H4 (cell line): ENCODE data around the gene MID2. TPM values are rescaled to one million over a fixed set of nuclear protein-coding genes. Genes with fewer than 3 reads are reported as not detected.
"Not testable (repeated sequence)": the region's sequence is repeated elsewhere in the genome, so short reads cannot be mapped to it uniquely, and the experiment has no call there.

Experiments
- DNase-seq: peaks from one replicate; pipeline ENCODE4 v3.0.0-alpha.2; 2015; ENCODE audit warnings: low spot score
- total RNA-seq: library from RNA; depleted of rRNA; stranded (reverse); fragments of >200 nt; shearing (Covaris generic); gene quantifications from 2 replicates; pipeline ENCODE4 v1.2.3, GENCODE V29; 2014

MID2 gene
- total RNA-seq, 1 experiment from 2014 or later = 13.4 TPM

DNA sequence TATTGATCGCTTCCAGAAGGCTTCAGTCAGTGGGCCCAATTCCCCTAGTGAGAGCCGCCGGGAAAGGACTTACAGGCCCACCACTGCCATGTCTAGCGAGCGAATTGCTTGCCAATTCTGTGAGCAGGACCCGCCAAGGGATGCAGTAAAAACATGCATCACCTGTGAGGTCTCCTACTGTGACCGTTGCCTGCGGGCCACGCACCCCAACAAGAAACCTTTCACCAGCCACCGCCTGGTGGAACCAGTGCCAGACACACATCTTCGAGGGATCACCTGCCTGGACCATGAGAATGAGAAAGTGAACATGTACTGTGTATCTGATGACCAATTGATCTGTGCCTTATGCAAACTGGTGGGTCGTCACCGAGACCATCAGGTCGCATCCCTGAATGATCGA is 15.3 kb downstream of the MID2 start:
- DNase-seq = no peak

DNA sequence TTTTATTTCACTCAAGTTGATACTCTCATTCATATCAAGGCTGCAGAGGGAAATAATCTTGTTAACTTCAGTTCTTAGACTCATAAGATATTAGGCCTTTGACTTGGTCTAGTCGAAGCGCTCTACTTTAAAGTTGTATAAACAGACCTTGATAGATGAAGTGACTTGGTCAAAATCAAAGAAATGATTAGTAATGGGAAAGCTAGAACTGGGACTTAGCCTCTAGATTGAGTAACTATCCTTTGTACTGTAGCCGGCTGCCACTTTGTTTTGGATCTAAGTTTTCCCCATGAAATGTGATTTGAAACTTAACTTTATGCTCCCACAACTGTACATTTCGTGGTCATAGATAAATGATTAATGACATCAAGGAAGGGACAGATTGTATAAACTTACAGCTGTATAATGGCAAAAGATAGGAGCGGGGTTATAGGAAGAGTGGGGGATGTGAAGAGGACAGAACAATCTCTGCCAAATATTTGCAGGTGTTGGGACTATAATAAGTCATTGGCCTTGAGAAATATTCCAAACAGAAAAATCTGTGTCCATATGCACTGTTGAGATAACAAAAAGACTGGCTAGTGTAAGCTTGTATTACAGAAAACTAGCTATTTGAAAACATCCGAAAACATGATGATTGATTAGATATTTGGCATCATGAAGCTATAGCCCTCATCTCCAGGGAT is 17.2 kb downstream of the MID2 start:
- no peak for DNase-seq

GRCh38 chrX:107845625-107846024 is 20.0 kb downstream of the MID2 start:
- no peak for DNase-seq

DNA sequence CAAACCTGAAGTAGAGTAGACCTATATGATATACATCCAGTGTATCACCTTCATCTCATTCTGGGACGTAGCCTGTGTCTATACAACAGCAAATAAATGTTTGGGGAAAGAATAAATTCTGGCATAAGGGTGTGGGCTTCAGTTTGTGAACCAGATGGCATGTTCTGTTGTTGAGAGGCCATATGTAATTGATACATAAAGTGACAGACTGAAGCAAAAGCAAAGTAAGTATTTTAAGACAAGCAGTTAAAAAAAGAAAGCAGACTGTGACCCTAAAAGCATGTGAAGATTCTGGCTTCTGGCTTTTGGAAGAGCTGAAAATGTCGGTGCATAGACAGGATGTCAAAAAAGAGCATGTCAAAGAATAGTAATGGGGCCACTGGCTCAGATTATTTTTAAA is 22.9 kb downstream of the MID2 start:
- DNase-seq = no peak

- peak; percentile 21 for DNase-seq
Measured at GRCh38 chrX:107849747-107850421, 24.2 kb downstream of the MID2 start.

GRCh38 chrX:107850422-107850765 is 24.7 kb downstream of the MID2 start:
- DNase-seq = no peak

- DNase-seq = no peak
Measured at GRCh38 chrX:107851215-107851614, 25.5 kb downstream of the MID2 start.

DNA sequence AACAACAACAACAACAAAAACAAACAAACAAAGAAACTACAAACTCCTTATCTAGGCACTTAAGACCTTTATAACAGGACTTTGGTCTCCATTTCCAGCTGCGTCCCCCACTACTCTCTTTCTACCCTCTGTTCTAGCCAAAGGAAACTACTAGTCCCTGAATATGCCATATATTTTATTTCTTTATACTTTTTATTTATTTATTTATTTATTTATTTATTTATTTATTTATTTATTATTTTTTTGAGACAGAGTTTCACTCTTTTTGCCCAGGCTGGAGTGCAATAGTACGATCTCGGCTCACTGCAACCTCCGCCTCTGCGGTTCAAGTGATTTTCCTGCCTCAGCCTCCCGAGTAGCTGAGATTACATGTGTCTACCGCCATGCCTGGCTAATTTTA is 26.0 kb downstream of the MID2 start:
- not testable (repeated sequence) for DNase-seq

DNA sequence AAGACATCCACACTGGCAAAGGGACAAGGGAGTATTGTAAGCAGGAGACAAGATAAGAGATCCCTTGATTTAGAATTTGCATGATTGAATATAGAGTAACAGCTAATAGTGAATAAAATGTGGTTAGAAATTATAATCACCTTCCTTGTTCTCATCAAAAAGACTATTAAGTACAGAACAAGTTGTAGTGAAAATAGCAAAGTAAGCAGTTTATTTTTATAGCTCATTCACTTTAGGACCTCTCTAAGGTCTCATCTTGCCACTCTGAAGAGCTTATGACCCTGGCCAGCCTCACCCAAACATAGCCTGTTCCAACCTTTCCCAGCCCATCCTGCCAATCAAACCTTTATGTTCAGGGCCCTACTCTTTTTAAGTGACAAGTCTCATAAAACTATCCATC is 30.6 kb downstream of the MID2 start:
- no peak for DNase-seq

GRCh38 chrX:107857041-107857440 is 31.4 kb downstream of the MID2 start:
- not testable (repeated sequence) for DNase-seq

- no peak for DNase-seq
Measured at GRCh38 chrX:107857837-107858236, 32.2 kb downstream of the MID2 start.

DNA sequence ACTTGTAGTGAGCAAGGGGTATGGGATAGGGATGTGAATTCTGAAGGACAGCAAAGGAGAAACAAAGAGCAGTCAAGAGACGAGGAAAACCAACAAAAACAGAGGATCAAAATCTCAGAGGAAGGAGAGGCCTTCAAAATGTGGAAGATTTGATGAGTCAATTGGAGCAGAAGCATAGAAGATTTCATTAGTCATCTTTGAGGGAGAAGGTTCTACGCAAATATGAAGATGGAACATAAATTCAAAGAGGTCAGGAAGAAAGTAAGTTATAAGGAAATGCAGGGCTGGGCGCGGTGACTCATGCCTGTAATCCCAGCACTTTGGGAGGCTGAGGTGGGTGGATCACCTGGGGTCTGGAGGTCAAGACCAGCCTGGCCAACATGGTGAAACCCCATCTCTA is 35.4 kb downstream of the MID2 start:
- no peak for DNase-seq

DNA sequence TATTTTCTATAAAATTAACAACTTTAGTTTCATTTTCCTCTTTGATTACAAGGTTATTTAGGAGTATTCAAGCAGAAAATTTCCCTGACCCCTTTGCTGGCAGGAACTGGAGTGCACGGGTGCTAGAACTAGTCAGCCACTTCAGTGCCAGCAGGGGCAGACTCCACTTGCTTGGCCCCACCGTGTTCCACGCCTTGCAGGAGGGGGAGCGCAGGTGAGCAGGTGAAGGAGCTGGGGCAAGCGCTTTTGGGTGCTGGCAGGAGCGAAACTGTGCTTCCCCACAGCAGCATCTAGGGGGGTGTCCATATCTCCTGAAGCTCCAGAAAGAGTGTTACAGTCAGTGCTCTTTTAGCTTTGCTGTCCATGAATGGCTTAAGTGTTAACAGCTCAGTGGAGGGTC is 45.5 kb downstream of the MID2 start:
- DNase-seq = no peak

DNA sequence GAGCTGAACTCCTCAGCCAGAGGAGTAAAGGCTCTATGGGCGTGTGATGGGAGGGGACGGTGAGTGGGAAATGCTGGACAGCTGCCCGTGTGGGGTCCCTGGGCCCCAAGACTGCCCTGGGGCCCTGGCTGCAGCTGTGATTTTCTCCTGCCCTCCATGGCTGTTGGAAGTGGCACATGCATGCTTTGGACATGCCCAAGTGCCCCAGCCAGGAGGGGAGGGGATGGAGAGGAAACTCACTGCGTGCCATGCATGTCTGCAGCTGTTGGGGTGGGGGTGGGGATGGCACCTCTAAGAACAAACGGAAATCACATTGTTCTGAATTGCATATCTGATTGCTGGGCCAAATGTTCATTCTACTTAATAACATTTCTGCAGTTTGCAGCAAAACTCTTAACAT is 52.4 kb downstream of the MID2 start:
- DNase-seq = no peak

GRCh38 chrX:107880054-107880610 is 54.5 kb downstream of the MID2 start:
- DNase-seq = no peak

- DNase-seq = peak; percentile 39
Measured at GRCh38 chrX:107894038-107894437, 68.4 kb downstream of the MID2 start.

DNA sequence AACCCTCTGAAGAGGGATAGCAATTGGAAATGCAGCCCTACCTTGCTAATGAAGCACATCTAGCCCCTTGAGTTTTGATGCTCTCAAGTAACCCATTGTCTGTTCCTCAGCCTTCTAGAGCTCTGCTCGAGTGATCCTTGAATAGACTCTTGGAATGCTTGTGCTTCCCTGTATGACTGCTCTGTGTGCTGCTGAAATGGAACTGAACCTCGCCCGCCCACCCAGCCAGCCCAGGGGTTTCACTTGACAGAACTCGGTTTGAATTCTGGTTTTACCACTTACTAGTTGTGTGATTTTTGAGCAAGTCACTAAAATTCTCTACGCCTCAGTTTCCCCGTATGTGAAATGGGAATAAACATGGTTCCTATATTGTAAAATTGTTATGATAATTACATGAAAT is 77.1 kb downstream of the MID2 start:
- no peak for DNase-seq

GRCh38 chrX:107905366-107905765 is 79.7 kb downstream of the MID2 start:
- no peak for DNase-seq

GRCh38 chrX:107924136-107924746 is 98.6 kb downstream of the MID2 start:
- DNase-seq = no peak

DNA sequence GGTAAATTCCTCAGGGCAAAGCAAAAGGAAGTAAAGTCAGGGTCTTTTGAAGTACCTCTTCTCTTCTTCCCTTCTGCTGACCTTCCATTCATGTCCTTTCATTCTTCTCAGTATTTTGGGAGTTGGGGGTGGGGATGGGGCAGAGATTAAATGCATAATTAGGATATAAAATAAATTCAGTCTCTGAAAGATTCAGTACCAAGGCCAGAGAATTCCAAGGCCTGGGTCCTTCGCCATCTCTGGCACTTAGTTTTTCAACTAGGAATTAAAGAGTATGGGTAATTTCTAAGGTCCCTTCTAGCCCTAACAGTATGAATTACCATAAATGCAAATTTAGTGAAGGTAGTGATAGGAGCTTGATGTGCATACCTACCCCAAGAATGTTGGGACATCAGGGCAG is 108.6 kb downstream of the MID2 start:
- no peak for DNase-seq

- DNase-seq = no peak
Measured at GRCh38 chrX:107935200-107935599, 109.5 kb downstream of the MID2 start.

DNA sequence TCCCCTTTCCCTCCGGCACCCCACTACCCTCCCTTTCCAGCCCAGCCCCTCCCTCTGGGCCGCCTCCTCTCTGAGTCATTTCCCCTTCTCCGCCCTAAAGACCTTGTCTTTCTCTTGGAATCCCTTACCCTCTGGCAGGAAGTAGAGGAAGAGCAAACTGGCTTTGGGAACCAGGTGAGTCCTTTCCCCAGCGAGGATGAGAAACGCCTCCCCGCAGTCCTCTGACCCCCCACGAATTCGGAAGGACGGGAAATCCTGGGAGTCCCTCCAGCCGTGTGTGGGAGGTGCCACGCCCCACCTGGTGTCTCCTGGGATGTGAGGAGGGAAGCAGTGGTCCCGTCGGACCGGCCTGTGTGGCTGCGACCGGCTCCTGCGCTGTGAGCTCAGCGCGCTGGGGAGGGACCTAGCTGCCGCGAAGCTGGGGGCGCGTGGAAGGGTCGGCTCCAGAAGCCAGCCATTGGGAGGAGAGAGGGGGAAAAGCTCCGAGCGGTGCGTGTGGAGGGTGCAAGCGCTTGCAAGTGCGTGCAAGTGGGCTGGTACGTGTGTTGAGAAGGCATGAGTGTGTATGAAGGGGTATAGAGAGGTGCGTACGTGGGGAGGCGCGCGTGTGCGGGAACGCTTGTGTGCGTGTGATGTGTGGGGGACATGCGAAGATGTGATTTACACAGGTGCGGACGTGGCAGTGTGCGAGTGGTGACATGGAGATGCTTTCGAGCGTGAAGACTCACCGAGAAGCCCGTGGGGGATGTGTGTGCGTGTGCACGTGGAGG is 110.2 kb downstream of the MID2 start:
- no peak for DNase-seq

DNA sequence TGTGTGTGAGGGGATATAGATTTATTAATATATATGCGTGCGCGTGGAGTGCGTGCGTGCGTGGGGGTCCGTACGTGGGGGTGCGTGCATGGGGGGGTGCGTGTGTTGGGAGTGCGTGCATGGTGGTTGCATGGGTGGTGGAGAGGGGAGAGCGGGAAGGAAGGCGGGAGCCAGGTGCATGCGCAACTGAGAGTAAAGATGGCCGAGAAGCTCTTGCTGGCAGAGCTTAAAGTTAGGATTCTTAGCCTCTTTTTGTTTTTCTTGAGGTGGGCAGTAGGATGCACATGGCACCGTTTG is 110.7 kb downstream of the MID2 start:
- DNase-seq = no peak
